ENCODE data around the gene AVEN. TPM values are rescaled to one million over a fixed set of nuclear protein-coding genes. Genes with fewer than 3 reads are reported as not detected.

Gene AVEN
- polyA plus RNA-seq, 3 donors: 2.3 to 4.8 (median 3.4) TPM

DNA sequence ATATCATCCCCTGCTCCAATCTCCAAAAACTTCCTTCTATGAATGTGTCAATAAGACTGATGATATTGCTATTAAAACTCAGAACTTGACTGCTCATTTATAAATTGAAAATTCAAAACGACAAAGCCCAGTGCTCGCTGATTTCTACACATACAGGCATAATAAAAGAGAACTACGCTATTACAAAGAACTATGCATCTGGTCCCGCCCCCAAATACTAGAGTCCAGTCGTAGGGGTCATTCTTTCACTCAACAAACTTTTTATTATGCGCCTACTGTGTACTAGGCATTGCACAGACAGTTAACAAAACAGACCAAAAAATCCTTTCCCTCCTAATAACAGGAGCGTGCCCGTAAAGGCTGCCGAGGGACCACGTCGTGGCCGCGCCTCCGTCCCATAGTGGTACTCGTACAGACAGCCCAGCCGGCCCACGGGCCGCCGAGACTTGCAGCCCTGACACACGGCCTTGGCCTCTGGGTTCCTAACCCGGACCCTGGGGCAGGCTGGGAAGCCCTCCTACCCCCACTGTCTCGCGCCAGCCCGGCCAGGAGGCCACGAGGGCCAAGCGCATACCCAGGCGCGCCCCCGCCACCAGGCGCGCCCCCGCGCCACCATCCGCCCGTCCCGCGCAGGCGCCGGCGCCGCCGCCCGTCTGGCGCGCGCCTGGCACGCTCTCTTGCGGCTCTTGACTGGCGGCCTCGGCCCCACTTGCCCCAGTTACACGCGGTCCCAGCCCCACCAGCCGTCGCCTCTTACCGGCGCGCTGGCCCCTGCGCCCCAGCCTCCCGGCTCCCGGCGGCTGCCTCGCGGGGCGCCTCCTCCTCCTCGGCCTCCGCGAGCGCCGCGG is 757 bp downstream of the AVEN start:
- H3K27ac ChIP-seq (ENCODE audit: low read depth in 1 of 2, low read length in 2 of 2): peak overlapping the region; percentile 13 to 64
- H3K27ac Mint-ChIP-seq: peak overlapping the region in 4 of 7 donors; percentile 55 to 73 (median 62)
- no peaks in the 10 kb centered on the region for H3K36me3 Mint-ChIP-seq
- no peaks in the 10 kb centered on the region for H3K27me3 ChIP-seq (ENCODE audit: control insufficient read depth in 2 of 2, insufficient read depth in 2 of 2, low read length in 2 of 2)
- no peaks in the 10 kb centered on the region for H3K79me2 ChIP-seq (ENCODE audit: insufficient read depth, low read length)
- H3K9ac ChIP-seq (ENCODE audit: insufficient read depth, low read length, poor library complexity, severe bottlenecking): peak overlapping the region; percentile 69
- peak overlapping the region; percentile 69 to 98 (median 94) for H3K4me3 ChIP-seq (replicated peaks in 1 of 3; ENCODE audit: low read depth in 2 of 3, low read length in 3 of 3)
- H2AFZ ChIP-seq (ENCODE audit: insufficient read depth, low read depth, low read length, poor library complexity, severe bottlenecking): peak overlapping the region; percentile 95
- peaks cover 0 to 4% (median 0%) of the 10 kb centered on the region in 7 donors for H3K9me3 Mint-ChIP-seq
- TF ChIP-seq, protein P1, sequence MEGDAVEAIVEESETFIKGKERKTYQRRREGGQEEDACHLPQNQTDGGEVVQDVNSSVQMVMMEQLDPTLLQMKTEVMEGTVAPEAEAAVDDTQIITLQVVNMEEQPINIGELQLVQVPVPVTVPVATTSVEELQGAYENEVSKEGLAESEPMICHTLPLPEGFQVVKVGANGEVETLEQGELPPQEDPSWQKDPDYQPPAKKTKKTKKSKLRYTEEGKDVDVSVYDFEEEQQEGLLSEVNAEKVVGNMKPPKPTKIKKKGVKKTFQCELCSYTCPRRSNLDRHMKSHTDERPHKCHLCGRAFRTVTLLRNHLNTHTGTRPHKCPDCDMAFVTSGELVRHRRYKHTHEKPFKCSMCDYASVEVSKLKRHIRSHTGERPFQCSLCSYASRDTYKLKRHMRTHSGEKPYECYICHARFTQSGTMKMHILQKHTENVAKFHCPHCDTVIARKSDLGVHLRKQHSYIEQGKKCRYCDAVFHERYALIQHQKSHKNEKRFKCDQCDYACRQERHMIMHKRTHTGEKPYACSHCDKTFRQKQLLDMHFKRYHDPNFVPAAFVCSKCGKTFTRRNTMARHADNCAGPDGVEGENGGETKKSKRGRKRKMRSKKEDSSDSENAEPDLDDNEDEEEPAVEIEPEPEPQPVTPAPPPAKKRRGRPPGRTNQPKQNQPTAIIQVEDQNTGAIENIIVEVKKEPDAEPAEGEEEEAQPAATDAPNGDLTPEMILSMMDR (IDR thresholded peaks at IDR 0.05): no peak
- no peaks in the 10 kb centered on the region for H3K9me3 ChIP-seq (replicated peaks in 1 of 2; ENCODE audit: control insufficient read depth in 1 of 2, insufficient read depth in 1 of 2, low read length in 2 of 2)
- WGBS (ENCODE audit: insufficient coverage): under 1% methylated on average over 67 of the region's 70 CpGs
- peak overlapping the region; percentile 95 for H3K4me2 ChIP-seq (replicated peaks; ENCODE audit: extremely low read depth, low read length, poor library complexity, severe bottlenecking)
- peaks cover 2 to 5% (median 5%) of the 10 kb centered on the region in 3 donors for H3K27me3 Mint-ChIP-seq (ENCODE audit: low read depth in 3 of 3)
- peak overlapping the region; percentile 88 to 94 for H3K4me3 Mint-ChIP-seq
- peak; percentile 29 to 70 (median 40) for DNase-seq
- H3K36me3 ChIP-seq (replicated peaks in 1 of 2; ENCODE audit: control insufficient read depth in 1 of 2, insufficient read depth in 2 of 2, low read length in 2 of 2): no peaks in the 10 kb centered on the region
- peaks cover 13 to 19% of the 10 kb centered on the region in 2 donors for H3K4me1 ChIP-seq (ENCODE audit: control insufficient read depth in 1 of 2, insufficient read depth in 2 of 2, low read length in 2 of 2)
- peaks cover 17% of the 10 kb centered on the region for H3K4me1 Mint-ChIP-seq
- intact Hi-C loops (cut with micrococcal nuclease): no loop called here
- no peaks in the 10 kb centered on the region for H4K20me1 ChIP-seq (ENCODE audit: insufficient read depth, low read length)

DNA sequence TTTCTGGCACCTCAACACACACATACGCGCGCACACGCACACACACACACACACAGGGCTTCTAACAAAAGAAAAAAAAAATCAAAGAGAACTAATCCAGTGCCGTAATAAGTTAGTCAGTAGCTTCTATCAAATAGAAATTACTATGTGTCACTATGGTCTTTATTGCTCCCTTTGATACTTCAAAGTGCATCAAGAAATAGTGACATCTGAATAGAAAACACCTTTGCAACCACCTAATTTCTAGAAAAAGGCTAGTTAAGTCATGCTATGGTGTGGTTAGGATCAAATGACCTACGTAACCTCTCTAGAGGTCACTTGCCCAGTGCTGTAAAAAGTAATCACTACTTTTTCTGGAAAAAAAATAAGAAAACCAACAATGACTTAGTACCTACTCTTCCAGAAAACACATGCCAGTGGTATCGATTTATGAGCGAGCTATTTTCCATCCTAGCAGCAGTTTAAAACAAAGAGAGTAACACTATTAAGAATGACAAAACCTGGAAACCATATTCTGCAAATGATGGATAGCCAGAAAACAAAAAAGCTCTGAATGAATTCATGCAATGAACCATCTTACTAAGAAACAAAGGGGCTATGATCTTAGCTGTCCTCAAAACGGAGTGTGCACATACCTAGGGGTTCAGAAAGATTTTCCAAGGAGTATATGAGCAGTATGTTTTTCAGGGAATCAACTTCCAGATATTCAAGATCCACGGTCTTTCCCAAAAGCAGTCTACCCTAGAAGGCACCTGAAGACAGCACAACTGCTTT is 6.8 kb downstream of the AVEN start:
- Mint-ChIP-seq H3K4me1 (no peaks in the 10 kb centered on the region), H3K27me3 (ENCODE audit: low read depth in 3 of 3) (no peaks in the 10 kb centered on the region), H3K36me3 (no peaks in the 10 kb centered on the region), H3K9me3 (peaks cover 0 to 16% (median 0%) of the 10 kb centered on the region in 7 donors), H3K4me3 (no peak overlapping the region), H3K27ac (no peak overlapping the region)
- H4K20me1 ChIP-seq (ENCODE audit: insufficient read depth, low read length): no peaks in the 10 kb centered on the region
- no peak overlapping the region for H3K27ac ChIP-seq (ENCODE audit: low read depth in 1 of 2, low read length in 2 of 2)
- H3K4me2 ChIP-seq (replicated peaks; ENCODE audit: extremely low read depth, low read length, poor library complexity, severe bottlenecking): no peak overlapping the region
- H3K9ac ChIP-seq (ENCODE audit: insufficient read depth, low read length, poor library complexity, severe bottlenecking): no peak overlapping the region
- intact Hi-C loops (cut with micrococcal nuclease): no loop called here
- H3K4me1 ChIP-seq (ENCODE audit: control insufficient read depth in 1 of 2, insufficient read depth in 2 of 2, low read length in 2 of 2): no peaks in the 10 kb centered on the region
- H3K79me2 ChIP-seq (ENCODE audit: insufficient read depth, low read length): no peaks in the 10 kb centered on the region
- DNase-seq: no peak
- no peak overlapping the region for H2AFZ ChIP-seq (ENCODE audit: insufficient read depth, low read depth, low read length, poor library complexity, severe bottlenecking)
- no peaks in the 10 kb centered on the region for H3K36me3 ChIP-seq (replicated peaks in 1 of 2; ENCODE audit: control insufficient read depth in 1 of 2, insufficient read depth in 2 of 2, low read length in 2 of 2)
- no peaks in the 10 kb centered on the region for H3K27me3 ChIP-seq (ENCODE audit: control insufficient read depth in 2 of 2, insufficient read depth in 2 of 2, low read length in 2 of 2)
- H3K9me3 ChIP-seq (replicated peaks in 1 of 2; ENCODE audit: control insufficient read depth in 1 of 2, insufficient read depth in 1 of 2, low read length in 2 of 2): peaks cover 0 to 2% of the 10 kb centered on the region in 2 donors
- no peak overlapping the region for H3K4me3 ChIP-seq (replicated peaks in 1 of 3; ENCODE audit: low read depth in 2 of 3, low read length in 3 of 3)
- TF ChIP-seq, protein P1 (IDR thresholded peaks at IDR 0.05): no peak
- WGBS (ENCODE audit: insufficient coverage): 92% methylated on average over 2 of the region's 10 CpGs
